K562 treated with DMSO at 1 percent for 24 hours (cell line): ENCODE measurements around the gene ALG10. TPM values are rescaled to one million over a fixed set of nuclear protein-coding genes. Genes with fewer than 3 reads are reported as not detected.

Experiments used
- total RNA-seq: library from RNA; unstranded; fragments of 300-600 nt; gene quantifications from 2 replicates; pipeline ENCODE4 v1.2.3, GENCODE V29; 2022; ENCODE audit warnings: low read depth; ENCODE audit not compliant: insufficient read depth

Gene ALG10
- 3.1 and 4.3 TPM in 2 replicates for total RNA-seq

GRCh38 chr12:34022079-34022830 lies at the start of gene ALG10:
ALG10 (plus strand) TSS chr12:34022496; CDS start chr12:34022600, 104 bp downstream.

